Endothelial cell of hepatic sinusoid (primary cell): ENCODE measurements around the gene FAM174C.

ENCODE experiments used
- in situ Hi-C: cut with HindIII; loops from 2 replicates; pipeline ENCODE4 v1.10.0; 2017; ENCODE audit warnings: low sequenced_read_pairs

FAM174C gene

DNA sequence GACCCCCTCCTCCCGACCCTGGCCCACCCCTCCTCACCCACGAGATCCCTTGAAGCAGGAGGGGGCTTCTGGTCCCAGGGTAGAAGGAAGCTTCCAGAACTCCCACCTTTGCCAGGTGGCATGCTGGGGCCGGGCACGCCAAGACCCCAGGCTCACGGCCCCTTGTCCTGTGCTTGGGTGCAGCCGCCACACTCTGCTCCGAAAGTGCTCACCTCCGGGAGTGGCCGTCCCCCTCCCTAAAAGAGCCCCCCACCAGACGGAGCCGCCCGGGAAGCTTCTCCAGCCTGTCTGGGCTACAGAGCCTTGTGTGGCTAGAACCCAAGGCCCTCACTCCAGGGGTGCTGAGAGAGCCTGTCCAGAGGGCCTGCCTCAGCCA lies 8.6 kb downstream of the FAM174C start:
- in situ Hi-C loops: loop anchor here (5.0 kb wide), 4 partner anchors 38 to 188 kb away; no protein-coding TSS in a partner anchor

DNA sequence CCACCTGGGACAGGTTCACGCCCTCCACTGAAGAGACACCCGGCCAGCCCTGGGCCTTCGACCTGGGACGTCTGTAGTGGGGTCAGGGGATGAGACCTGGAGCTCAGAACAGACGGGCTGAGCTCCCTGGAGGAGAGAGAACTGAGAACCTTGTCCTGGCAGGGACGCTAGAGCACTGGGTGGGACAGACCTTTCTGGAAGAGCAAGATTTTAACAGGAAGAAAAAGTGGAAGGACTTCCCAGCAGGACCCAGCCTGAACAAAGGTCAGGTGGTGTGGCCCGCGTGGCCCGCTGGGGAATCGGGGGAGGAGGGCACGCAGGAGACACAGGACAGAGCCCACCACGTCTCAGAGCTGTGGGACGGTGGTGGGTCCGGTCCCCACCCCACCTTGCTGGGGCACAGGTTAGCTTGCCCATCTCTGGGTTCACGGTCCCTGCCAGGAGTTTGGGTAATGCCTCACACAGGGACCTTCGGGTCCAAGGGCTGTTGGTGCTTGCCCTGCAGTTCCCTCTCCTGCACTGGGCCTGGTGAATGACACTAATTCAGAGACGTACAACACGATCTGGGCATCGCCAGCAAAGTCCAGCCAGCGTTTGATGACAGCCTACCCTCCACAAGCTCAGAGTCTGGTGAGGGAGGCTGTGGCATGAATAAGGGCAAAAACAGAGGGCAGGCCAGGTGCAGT lies 9.1 kb downstream of the FAM174C start:
- in situ Hi-C loops: loop anchor here (5.0 kb wide), 4 partner anchors 38 to 188 kb away; no protein-coding TSS in a partner anchor

DNA sequence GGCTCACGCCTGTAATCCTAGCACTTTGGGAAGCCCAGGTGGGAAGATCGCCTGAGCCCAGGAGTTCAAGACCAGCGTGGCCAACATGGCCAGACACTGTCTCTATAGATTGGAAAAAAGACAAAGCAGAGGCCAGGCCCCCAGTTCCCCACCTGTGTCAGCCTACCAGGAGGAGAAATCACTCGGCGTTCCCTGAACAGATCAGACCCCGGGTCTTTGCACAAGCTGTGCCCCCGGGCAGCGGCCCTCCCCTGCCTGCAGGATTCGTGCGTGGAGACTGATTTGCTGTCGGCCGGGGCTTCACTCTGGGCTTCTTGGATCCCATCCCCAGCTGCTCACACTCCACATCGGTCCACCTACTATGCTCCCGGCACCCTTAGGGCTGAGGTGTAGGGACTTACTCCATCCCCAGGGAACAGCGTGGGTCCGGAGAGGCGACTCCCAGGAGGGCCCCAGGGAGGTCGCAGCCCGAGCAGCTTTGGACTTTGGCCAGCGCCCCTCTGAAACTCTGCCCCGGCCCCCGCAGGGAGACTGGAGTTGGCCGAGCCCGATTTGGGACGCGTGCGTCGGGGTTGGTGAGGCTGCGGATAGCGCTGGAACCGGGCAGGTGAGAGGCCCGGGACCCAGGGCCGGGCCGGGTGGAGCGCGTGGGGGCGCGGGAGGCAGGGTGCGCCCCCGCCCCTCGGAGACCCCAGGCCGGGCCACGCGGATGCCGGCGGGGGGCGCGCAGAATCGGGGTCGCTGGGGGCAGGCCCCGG lies 9.8 kb downstream of the FAM174C start:
- in situ Hi-C loops: loop anchor here (5.0 kb wide), 4 partner anchors 37 to 187 kb away; no protein-coding TSS in a partner anchor

DNA sequence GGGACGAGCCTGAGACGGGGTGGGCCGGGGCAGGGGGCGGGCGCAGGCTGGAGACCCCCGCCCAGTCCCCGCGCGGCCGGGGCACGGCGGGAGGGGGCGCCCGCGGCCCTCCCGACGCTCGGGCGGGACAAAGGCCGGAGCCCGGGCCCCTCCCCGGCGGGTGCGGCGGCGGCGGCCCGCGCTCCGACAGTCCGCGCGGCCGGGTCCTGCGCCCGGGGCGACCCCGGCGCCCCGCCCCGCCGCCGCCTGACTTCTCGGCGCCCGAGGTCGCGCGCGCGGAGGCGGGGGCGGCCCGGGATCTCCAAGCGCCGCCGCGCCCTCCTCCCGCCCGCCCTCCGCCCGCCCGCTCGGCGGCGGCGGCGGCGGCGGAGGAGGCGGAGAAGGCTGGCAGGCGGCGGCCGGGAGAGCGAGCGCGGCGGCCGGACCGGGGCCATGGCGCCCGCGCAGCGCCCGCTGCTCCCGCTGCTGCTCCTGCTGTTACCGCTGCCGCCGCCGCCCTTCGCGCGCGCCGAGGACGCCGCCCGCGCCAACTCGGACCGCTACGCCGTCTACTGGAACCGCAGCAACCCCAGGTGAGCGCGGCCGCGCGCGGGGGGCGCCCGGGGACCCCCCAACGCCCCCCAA lies 10.5 kb downstream of the FAM174C start, which contains the start of gene EFNA2:
EFNA2 (plus strand) TSS at position 137 of the 624 bp plus-strand sequence; CDS start at position 433, 296 bp downstream.
- in situ Hi-C loops: no loop called here

DNA sequence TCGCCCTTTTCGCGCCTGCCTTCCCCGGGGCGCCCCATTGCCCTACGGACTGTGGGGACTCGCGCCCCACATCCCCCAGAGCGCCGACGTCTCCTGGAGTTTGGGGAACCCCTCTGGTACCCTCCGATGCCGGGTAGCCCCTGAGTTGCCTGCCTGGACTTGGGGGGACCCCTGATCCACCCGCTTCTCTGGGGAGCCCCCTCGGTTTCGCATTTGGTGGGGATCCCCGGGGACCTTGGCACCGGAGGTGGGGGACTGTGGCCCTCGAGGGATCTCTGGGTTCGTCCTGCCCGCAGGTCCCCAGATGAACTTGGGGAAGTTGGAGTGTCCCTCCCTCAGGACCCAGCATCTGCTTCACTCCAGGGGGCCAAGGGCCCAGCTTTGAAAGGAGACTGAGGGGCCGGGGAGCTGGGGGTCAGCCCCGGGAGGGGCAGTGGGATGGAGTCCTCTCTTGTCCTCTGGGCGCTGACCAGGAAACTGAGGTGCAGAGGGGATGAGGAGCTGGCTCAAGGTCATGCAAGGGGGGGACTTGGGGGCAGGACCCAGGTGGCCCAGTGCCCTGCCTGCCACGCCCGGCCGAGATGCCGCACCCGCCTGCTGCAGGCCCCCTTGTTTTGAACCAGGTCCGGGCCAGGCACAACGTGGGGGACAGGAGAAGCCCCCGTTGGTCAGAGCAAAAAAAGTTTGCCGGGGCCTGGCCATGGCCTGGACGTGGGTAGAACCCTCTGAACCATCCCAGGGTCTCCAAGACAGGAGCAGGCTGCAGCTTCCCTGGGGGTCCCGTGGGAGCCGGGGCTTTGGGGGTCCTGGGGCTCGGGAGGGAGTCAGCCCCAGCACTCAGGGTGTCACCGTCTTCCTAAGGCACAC lies 11.4 kb downstream of the FAM174C start:
- in situ Hi-C loops: no loop called here

DNA sequence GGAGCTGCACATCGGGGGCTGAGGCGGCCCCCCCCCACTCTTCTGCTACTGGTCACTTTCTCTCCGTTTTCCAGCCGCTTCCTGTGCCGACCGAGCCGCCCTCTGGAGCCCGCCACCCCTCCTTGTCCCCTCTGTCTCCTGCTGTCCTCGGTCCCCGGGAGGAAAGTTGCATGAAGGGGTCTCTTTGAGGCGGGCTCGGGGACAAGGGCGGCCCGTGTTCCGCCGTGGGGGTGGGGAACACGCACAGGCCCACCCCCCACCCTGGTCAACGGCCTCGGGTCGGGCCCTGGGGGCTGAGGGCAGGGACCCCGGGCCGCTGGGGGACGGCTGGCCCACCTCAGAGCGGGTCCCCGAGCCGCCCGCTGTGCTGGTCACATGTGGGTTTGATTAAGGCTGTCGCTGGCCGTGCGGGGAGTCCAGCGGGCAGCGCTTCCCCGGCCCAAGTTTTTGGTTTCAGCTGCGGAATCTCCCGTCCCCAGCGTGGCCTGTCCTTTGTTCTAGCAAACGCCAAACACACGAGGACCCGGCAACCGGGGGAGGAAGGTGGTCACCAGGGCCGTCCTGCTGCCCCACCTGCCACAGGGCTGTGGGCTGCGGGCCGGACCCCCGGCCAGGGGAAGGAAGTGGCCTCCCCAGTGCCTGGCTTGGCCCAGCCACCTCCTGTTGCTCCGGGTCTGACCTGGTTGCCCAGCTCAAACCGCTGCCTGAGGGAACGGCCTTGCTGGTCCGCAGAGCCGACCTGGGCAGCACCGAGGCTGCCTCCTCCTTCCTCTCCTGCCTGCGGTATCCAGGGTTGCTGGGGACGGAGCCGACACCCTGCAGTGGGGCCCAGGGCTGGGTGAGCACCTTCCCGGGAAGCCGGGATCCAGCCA lies 12.3 kb downstream of the FAM174C start:
- in situ Hi-C loops: no loop called here

DNA sequence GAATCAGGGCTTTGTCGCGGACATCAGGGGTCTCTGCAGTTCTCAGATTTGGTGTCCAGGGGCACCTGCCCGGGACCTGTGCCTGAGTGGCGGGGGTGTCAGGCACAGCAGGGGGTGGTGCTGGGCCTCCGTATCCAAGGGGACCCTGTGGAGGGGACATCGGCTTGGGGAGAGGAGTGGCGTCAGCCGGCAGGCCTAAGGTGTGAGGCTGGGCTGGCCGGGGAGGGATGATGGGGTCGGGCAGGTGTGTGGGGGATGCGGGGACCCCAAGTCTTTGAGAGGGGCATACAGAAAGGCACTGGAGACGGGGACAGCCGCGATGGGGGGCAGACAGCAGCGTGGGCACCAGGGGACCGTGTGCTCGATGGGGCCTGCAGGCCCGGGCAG lies 12.9 kb downstream of the FAM174C start:
- in situ Hi-C loops: no loop called here

DNA sequence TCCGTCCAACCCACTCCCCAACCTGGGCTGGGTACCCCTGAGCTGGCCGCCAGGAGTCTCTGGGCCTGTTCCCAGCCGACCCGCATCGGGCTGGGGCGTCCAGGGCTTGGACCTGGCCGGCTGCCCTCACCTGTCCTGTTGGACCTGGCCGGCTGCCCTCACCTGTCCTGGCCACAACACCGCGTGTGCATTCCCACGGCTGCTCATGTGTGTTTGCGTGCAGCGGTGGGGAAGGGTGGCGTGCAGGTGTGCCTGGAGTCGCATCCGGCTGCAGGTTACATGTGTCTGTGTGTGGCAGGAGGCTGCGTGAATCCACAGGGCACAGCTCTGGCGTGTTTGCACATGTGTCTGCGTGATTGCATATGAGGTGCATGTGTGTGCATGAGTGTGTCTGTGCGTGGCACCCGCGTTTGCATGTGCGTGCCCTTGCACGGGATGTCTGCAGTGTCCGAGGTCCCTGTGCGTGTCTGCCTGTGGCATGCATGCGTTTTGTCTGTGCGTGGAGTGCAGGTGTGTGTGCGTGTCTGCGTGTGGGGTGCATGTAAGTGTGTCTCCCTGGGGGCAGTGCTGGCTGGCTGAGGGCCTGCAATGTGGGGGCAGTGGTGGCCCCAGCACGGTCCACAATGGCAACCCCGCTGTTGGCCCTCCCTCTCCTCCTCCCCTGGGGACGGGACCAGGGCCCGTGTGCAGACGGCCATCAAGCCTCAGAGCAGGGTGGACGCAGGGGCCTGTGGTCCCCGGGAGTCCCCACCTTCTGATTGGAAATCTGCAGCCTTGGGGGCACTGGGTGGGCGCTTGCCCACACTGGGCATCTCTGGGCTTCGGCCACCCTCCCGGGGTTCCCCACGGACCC lies 13.7 kb downstream of the FAM174C start:
- in situ Hi-C loops: no loop called here

DNA sequence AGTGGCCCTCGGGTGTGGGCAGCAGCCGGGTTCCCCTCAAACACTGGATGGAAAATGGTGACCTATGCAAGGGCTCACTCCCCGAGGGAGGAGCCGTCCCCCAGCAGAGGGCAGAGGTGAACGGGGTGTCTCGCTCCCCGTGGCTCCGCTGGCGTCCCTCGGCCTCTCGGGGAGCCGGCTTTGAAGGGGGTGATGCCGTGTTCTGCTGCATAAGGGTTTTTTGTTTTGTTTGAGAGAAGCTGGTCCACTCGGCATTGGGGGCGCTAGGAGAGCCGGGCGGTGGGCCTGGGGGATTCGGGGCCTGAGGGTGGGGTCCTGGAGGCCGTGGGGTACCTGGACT lies 14.3 kb downstream of the FAM174C start:
- in situ Hi-C loops: no loop called here

DNA sequence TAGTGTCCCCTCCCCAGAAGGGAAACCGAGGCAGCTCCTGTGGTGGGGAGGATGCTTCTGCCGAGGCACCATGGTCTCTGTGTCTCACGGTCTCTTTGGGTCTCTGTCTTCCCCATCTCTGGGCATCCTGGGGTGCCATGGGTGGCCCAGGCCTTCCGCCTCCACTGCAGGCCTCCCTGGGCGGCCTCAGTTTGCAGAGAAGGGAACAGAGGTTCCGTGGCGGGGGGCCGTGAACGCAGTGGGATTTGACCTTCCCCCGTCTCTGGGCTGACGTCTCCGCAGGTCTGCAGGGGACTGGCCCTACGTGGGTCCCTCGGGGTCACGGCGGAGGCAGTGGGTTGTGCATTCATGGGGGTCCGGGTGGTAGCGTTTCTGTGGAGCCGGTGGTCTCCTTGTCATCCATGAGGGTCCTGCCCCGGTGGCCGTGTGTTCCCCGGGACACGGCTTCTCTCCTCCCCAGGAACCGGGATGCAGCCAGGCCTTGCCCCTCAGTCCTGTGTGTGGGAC lies 14.9 kb downstream of the FAM174C start:
- in situ Hi-C loops: no loop called here

DNA sequence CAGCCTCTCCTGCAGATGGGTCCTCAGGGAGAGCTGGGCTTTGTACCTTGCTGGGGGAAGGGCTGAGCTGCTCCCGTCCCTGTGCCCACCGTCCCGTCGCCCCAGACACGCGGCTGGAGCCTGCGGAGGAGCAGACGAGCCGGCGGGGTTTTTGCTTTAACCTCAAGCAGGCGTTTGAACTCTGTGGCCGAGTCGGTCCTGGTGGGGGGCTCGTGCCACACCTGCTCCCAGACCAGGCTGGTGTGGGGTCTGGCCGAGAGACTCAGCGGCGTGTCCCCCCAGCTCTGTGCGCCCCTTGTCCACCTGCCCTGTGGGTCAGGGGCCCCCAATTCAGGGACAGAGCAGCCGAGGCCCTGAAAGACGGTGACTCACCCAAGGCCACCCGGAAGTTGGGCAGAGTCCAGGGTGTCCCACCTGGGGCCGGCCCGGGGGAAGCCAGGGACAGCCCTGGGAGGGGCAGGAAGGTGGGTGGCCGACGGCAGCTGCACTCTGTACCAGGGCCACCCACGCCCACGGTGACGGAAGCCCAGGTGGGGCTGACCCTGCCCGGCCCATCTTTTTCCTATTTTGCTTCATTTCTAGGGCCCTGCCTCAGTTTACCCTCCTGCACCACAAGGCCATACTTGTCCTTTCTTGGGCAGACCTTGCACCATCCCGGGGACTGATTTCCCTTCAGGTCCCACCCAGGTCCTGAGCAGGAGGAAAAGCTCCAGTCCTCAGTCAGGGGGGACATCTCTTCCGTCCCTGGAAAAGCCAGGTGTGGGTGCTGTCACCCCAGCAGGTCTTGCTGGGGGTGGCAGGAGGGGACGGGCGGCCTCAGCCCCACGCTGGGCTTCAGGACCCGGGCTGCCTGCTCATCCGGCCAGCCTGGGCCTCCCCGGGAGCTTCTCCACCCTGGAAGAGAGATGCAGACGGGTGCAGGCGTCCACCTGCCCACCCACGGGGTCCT lies 15.6 kb downstream of the FAM174C start:
- in situ Hi-C loops: no loop called here

DNA sequence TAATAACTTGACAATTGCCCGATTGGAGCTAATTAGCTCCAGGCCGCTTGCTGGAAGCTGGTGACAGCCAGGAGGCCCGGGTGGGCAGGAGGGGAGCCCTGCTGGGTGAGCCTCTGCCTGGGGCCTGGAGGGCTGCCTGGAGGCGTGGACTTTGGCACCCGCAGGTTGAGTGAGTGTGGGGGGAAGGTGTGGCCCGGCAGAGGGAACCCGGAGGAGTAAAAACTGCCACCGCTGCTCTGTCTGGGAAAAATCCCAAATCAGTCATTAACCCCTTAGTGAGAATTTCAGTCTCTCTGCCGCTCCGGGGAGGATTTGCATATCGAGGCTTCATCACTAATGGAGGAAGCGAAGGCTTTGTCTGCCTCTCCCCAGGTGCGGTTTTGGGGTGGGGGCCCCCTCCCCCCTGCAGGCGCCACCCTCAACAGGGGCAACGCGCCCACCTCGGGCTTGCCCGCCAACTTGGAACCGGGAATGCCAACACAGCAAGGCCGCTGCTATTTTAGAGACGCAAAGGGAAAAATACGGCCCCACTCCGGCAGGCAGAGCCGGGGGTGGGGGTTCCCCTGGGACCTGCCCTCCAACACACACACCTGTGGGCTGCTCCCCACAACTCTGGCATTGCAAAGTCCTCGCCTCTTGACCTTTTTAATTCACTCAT lies 16.6 kb downstream of the FAM174C start:
- in situ Hi-C loops: no loop called here

DNA sequence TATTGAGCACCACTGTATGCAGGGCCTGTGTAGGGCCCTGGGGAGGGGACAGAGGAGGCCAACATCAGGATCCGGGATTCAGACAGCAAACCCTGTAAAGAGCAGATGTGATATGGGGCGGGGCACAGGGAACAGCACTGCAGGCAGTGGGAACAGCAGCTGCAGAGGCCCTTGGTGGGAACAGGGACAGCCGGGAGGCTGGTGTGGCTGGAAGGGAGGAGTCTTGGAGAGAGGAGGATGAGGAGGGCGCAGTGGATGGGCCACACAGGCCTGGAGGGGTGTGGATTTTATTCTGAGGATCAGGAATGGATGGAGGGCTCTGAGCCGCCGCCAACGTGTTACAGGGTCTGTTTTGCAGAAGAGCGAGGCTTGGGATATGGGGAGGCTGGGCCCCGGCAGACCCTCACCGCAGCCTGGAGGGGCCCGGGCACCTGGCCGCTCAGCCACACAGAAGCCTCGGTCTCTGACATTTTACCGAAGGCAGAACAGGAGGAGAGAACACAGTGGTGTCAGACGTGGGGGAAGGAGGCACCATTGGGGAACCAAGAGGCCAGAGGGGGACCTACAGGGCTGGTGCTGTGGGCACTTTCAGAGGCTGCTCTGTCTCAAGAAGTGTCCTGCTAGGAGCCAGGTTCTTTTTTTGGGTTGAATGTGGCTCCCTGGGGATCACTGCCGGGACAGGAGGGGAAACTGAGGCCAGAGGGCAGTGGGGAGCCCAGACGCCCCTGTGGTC lies 17.3 kb downstream of the FAM174C start:
- in situ Hi-C loops: no loop called here

DNA sequence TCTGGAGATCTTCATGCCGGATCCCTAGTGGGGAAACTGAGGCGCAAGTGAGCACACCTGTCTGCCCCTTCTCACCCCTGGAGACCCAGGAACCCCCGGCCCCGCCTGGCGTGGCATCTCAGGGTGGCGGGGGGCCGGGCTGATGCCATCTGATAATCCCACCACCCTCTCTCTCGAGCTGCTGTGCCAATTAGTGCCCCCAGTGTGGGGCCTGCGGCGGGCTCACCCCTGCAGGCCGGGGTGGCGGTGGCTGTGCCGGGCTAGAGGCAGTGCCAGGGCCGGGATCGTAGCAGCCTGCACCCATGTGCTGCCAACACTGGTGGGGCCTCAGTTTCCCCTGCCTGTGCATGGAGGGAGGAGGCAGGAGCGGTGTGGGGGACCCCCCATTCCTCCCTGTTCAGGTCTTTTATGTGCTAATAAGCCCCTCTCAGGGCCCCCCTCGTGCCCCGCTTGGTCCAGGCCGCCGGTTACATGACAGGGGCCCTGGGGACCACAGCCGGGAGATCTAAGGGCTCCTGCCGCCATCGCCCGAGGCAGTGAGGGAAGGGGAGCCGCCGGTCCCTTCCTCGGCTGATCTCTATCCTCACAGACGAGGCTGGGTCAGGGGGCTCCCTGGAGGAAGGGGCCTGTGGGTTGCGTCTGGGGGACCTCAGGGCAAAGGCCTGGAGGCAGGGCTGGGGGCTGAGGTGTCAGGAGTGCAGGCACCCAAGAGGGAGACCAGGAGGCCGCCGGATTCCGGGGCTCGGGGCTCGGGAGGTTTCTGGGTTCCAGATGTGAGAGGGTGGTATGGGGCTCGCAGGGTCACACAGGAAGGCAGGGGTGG lies 18.7 kb downstream of the FAM174C start:
- in situ Hi-C loops: no loop called here

DNA sequence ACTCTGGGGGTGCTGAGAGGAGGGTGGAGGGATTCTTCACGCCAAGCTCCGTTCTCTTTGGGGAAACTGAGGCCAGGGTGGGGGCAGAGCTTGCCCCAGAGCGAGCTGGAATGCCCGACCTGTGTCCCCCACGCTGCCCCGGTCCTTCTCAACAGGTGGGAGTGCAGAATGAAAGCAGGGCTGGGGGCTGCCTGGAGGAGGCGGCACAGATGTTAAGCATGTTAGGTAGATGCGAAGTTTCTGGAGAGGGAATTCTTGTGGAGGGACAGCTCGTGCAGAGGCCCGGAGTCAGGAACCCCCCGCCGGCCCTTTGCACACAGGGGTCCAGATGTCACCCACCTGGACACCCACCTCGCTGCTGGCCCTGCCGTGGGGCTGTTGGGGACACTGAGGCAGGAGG lies 19.4 kb downstream of the FAM174C start:
- in situ Hi-C loops: no loop called here
